HG03342 (cell line): ENCODE measurements around the gene SPC24.
"Not testable (repeated sequence)": the region's sequence is repeated elsewhere in the genome, so short reads cannot be mapped to it uniquely, and the experiment has no call there.

Experiments
- ATAC-seq: cut with Tn5 transposase; IDR thresholded peaks from one replicate; pipeline ENCODE4 v1.9.1; 2021; ENCODE audit warnings: mild to moderate bottlenecking, moderate library complexity; ENCODE audit not compliant: unreplicated experiment

Gene SPC24

GRCh38 chr19:11098327-11098726, 57.3 kb downstream of the SPC24 start:
- no peak for ATAC-seq

- not testable (repeated sequence) for ATAC-seq
These were observed 58.2 kb downstream of the SPC24 start for GRCh38 chr19:11097367-11097766.

- no peak for ATAC-seq
These were observed 59.3 kb downstream of the SPC24 start for GRCh38 chr19:11096210-11096841.
